ENCODE measurements around the gene PDC.

DNA sequence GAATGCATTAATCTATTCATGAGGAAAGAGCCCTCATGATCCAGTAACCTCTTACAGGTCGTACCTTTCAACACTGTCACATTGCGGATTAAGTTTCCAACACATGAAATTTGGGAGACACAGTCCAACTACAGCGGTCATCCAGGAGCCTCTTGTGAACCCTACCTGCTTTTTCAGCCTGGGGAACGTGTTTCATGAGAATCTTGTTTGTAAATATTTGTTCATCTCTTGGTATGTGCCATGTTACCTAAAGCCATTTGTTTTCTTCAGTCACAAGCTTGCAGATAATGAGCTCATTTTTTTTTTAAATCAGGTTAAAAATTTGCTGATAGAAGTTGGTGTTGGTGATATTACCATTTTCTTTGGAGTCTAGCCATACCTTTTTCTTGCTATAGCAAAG, 37.2 kb upstream of the PDC start:
- TF ChIP-seq, protein P1, sequence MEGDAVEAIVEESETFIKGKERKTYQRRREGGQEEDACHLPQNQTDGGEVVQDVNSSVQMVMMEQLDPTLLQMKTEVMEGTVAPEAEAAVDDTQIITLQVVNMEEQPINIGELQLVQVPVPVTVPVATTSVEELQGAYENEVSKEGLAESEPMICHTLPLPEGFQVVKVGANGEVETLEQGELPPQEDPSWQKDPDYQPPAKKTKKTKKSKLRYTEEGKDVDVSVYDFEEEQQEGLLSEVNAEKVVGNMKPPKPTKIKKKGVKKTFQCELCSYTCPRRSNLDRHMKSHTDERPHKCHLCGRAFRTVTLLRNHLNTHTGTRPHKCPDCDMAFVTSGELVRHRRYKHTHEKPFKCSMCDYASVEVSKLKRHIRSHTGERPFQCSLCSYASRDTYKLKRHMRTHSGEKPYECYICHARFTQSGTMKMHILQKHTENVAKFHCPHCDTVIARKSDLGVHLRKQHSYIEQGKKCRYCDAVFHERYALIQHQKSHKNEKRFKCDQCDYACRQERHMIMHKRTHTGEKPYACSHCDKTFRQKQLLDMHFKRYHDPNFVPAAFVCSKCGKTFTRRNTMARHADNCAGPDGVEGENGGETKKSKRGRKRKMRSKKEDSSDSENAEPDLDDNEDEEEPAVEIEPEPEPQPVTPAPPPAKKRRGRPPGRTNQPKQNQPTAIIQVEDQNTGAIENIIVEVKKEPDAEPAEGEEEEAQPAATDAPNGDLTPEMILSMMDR (IDR thresholded peaks at IDR 0.05; ENCODE audit: low read length), result no peak
- no peak for TF ChIP-seq EZH2 (IDR thresholded peaks at IDR 0.05; ENCODE audit: borderline replicate concordance, low read length)

All from OCI-LY1 (cell line).